ENCODE measurements around the gene SPRY1.

The SPRY1 gene

DNA sequence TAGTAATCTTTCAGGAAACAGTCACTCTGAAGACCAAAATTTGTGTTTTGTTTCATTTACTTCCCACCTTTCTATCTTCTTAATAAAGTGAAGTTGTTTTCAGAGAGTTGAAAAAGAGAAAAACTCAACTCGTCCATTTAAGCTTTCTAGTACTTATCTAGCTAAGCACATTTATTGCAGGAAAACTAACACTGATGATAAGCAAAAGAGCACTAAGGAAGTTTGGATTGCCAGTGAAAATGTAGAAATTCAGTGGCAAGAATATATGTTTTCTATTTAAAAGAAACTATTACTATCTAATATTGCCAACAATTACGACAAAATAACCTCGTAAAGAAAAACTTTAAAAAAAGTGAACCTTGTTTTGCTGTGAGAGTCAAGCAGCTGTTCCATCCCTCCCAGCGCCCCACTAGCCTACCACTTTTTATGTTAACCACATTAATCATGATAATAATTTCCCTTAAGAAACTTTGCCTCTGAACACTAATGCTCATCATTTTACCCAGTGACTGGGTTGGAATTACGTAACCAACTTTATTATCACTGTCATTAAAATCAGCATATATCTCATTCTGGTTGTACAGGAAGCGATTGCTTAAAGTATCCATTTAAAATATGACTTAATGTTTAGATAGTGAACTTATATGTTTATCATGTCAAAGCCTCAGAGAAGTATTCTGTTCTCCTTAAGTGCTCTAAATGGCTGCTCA is 24.8 kb downstream of the SPRY1 start:
- no peak overlapping the region for H3K27ac ChIP-seq (ENCODE audit: insufficient read depth, low read depth, low read length, poor library complexity, severe bottlenecking)
- no peaks in the 10 kb centered on the region for H3K27me3 ChIP-seq (ENCODE audit: control insufficient read depth, insufficient read depth, low read length, poor library complexity, severe bottlenecking)
- H3K4me3 ChIP-seq (ENCODE audit: insufficient read depth, low read depth, low read length) = no peak overlapping the region
- no peaks in the 10 kb centered on the region for H3K9me3 ChIP-seq (ENCODE audit: control insufficient read depth, low read length)
- H3K4me1 ChIP-seq (ENCODE audit: control insufficient read depth, insufficient read depth, low read length) = peaks cover 17% of the 10 kb centered on the region
- no peaks in the 10 kb centered on the region for H3K36me3 ChIP-seq (ENCODE audit: control insufficient read depth, insufficient read depth, low read length)
- WGBS, 2 experiments = 88 to 95% methylated on average over 4 to 5 of the region's 6 CpGs

GRCh38 chr4:123421937-123422781 is 25.6 kb downstream of the SPRY1 start:
- Histone ChIP-seq H3K27me3 (ENCODE audit: control insufficient read depth, insufficient read depth, low read length, poor library complexity, severe bottlenecking) (no peaks in the 10 kb centered on the region), H3K9me3 (ENCODE audit: control insufficient read depth, low read length) (no peaks in the 10 kb centered on the region), H3K4me1 (ENCODE audit: control insufficient read depth, insufficient read depth, low read length) (peaks cover 17% of the 10 kb centered on the region), H3K27ac (ENCODE audit: insufficient read depth, low read depth, low read length, poor library complexity, severe bottlenecking) (no peak overlapping the region), H3K4me3 (ENCODE audit: insufficient read depth, low read depth, low read length) (no peak overlapping the region), H3K36me3 (ENCODE audit: control insufficient read depth, insufficient read depth, low read length) (no peaks in the 10 kb centered on the region)
- WGBS, 2 experiments = 92 to 96% methylated on average over 6 to 7 of the region's 9 CpGs

DNA sequence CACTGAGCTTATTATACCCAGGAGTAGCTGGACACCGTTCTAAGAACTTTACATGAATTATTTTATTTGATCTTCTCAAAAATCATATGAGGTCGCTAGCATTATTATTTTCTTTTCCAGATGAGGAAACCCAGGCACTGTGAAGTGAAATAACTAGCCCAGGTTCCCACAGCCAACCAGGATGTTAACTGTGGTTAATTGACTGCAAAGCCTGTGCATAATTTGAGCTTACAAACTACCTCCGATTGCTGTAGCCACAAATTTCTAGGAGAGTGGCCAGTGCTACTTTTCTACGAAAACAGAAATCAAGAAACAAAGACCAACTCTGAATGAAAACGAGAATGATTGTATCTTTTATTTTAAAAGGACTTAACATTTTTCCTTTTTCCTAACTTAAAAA is 27.2 kb downstream of the SPRY1 start:
- no peaks in the 10 kb centered on the region for H3K36me3 ChIP-seq (ENCODE audit: control insufficient read depth, insufficient read depth, low read length)
- H3K4me3 ChIP-seq (ENCODE audit: insufficient read depth, low read depth, low read length) = no peak overlapping the region
- 93 to 95% methylated on average over 3 to 5 of the region's 5 CpGs for WGBS, 2 experiments
- no peak overlapping the region for H3K27ac ChIP-seq (ENCODE audit: insufficient read depth, low read depth, low read length, poor library complexity, severe bottlenecking)
- H3K4me1 ChIP-seq (ENCODE audit: control insufficient read depth, insufficient read depth, low read length) = peaks cover 3% of the 10 kb centered on the region
- no peaks in the 10 kb centered on the region for H3K9me3 ChIP-seq (ENCODE audit: control insufficient read depth, low read length)
- no peaks in the 10 kb centered on the region for H3K27me3 ChIP-seq (ENCODE audit: control insufficient read depth, insufficient read depth, low read length, poor library complexity, severe bottlenecking)

GRCh38 chr4:123427951-123428350 is 31.4 kb downstream of the SPRY1 start:
- H3K4me1 ChIP-seq (ENCODE audit: control insufficient read depth, insufficient read depth, low read length) = no peaks in the 10 kb centered on the region
- WGBS, 2 experiments = 96 to 100% methylated on average over 1 to 3 of the region's 3 CpGs
- H3K9me3 ChIP-seq (ENCODE audit: control insufficient read depth, low read length) = no peaks in the 10 kb centered on the region
- no peak overlapping the region for H3K27ac ChIP-seq (ENCODE audit: insufficient read depth, low read depth, low read length, poor library complexity, severe bottlenecking)
- H3K36me3 ChIP-seq (ENCODE audit: control insufficient read depth, insufficient read depth, low read length) = no peaks in the 10 kb centered on the region
- no peak overlapping the region for H3K4me3 ChIP-seq (ENCODE audit: insufficient read depth, low read depth, low read length)
- H3K27me3 ChIP-seq (ENCODE audit: control insufficient read depth, insufficient read depth, low read length, poor library complexity, severe bottlenecking) = no peaks in the 10 kb centered on the region

- no peaks in the 10 kb centered on the region for H3K27me3 ChIP-seq (ENCODE audit: control insufficient read depth, insufficient read depth, low read length, poor library complexity, severe bottlenecking)
- no peak overlapping the region for H3K4me3 ChIP-seq (ENCODE audit: insufficient read depth, low read depth, low read length)
- no peak overlapping the region for H3K27ac ChIP-seq (ENCODE audit: insufficient read depth, low read depth, low read length, poor library complexity, severe bottlenecking)
- 90 to 96% methylated on average over 3 of the region's 3 CpGs for WGBS, 2 experiments
- H3K4me1 ChIP-seq (ENCODE audit: control insufficient read depth, insufficient read depth, low read length) = no peaks in the 10 kb centered on the region
- H3K9me3 ChIP-seq (ENCODE audit: control insufficient read depth, low read length) = no peaks in the 10 kb centered on the region
- H3K36me3 ChIP-seq (ENCODE audit: control insufficient read depth, insufficient read depth, low read length) = no peaks in the 10 kb centered on the region
These were observed 33.4 kb downstream of the SPRY1 start for GRCh38 chr4:123430031-123430430.

- Histone ChIP-seq H3K4me1 (ENCODE audit: control insufficient read depth, insufficient read depth, low read length) (no peaks in the 10 kb centered on the region), H3K27me3 (ENCODE audit: control insufficient read depth, insufficient read depth, low read length, poor library complexity, severe bottlenecking) (no peaks in the 10 kb centered on the region), H3K4me3 (ENCODE audit: insufficient read depth, low read depth, low read length) (no peak overlapping the region), H3K9me3 (ENCODE audit: control insufficient read depth, low read length) (no peaks in the 10 kb centered on the region), H3K36me3 (ENCODE audit: control insufficient read depth, insufficient read depth, low read length) (no peaks in the 10 kb centered on the region), H3K27ac (ENCODE audit: insufficient read depth, low read depth, low read length, poor library complexity, severe bottlenecking) (no peak overlapping the region)
- 100% methylated on average over 1 to 2 of the region's 2 CpGs for WGBS, 2 experiments
These were observed 33.9 kb downstream of the SPRY1 start for GRCh38 chr4:123430501-123430900.

DNA sequence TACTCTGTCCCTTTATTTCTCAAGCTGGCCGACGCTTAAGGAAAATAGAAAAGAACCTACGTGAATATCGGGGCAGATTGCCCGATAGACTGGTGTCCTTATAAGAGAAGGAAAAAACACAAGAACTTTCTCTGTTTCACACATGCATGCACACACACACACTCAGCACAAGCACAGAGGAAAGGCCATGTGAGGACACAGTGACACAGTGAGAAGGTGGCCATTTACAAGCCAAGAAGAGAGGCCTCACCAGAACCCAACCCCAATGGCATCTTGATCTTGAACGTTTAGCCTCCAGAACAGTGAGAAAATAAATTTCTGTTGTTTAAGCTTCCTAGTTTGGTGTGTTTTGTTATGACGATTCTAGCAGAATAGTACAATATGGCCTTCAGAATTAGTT is 37.0 kb downstream of the SPRY1 start:
- H3K4me3 ChIP-seq (ENCODE audit: insufficient read depth, low read depth, low read length) = no peak overlapping the region
- H3K36me3 ChIP-seq (ENCODE audit: control insufficient read depth, insufficient read depth, low read length) = no peaks in the 10 kb centered on the region
- no peak overlapping the region for H3K27ac ChIP-seq (ENCODE audit: insufficient read depth, low read depth, low read length, poor library complexity, severe bottlenecking)
- no peaks in the 10 kb centered on the region for H3K9me3 ChIP-seq (ENCODE audit: control insufficient read depth, low read length)
- 96 to 97% methylated on average over 6 to 7 of the region's 7 CpGs for WGBS, 2 experiments
- no peaks in the 10 kb centered on the region for H3K27me3 ChIP-seq (ENCODE audit: control insufficient read depth, insufficient read depth, low read length, poor library complexity, severe bottlenecking)
- no peaks in the 10 kb centered on the region for H3K4me1 ChIP-seq (ENCODE audit: control insufficient read depth, insufficient read depth, low read length)

DNA sequence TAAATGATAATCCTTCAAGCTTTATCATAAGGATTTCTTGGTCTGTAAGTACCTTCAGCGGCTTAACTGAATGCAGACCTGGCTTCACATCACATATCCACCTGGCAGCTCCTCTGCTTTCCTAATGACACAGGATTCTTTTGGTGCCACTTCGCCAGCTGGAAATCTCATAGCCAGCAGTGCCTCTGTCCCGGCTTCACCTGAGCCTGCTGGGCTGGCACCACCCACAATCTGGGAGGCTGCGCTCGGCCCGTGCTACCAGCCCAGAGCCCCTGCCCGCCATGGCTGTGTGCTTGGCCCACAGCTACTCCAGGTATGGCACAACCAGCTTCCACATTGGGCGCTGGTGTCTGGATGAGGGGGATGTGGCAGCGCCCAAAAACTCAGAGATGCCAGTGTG is 37.4 kb downstream of the SPRY1 start:
- H3K27me3 ChIP-seq (ENCODE audit: control insufficient read depth, insufficient read depth, low read length, poor library complexity, severe bottlenecking) = no peaks in the 10 kb centered on the region
- no peak overlapping the region for H3K4me3 ChIP-seq (ENCODE audit: insufficient read depth, low read depth, low read length)

GRCh38 chr4:123435246-123436113 is 38.9 kb downstream of the SPRY1 start:
- Histone ChIP-seq H3K4me1 (ENCODE audit: control insufficient read depth, insufficient read depth, low read length) (no peaks in the 10 kb centered on the region), H3K27me3 (ENCODE audit: control insufficient read depth, insufficient read depth, low read length, poor library complexity, severe bottlenecking) (no peaks in the 10 kb centered on the region), H3K9me3 (ENCODE audit: control insufficient read depth, low read length) (no peaks in the 10 kb centered on the region), H3K36me3 (ENCODE audit: control insufficient read depth, insufficient read depth, low read length) (no peaks in the 10 kb centered on the region), H3K4me3 (ENCODE audit: insufficient read depth, low read depth, low read length) (no peak overlapping the region), H3K27ac (ENCODE audit: insufficient read depth, low read depth, low read length, poor library complexity, severe bottlenecking) (no peak overlapping the region)
- 95 to 96% methylated on average over 43 of the region's 43 CpGs for WGBS, 2 experiments

More for the DNA sequence above, 37.4 kb downstream of the SPRY1 start:
- H3K36me3 ChIP-seq (ENCODE audit: control insufficient read depth, insufficient read depth, low read length) = no peaks in the 10 kb centered on the region
- H3K27ac ChIP-seq (ENCODE audit: insufficient read depth, low read depth, low read length, poor library complexity, severe bottlenecking) = no peak overlapping the region
- WGBS, 2 experiments = 88 to 91% methylated on average over 9 of the region's 9 CpGs
- H3K4me1 ChIP-seq (ENCODE audit: control insufficient read depth, insufficient read depth, low read length) = no peaks in the 10 kb centered on the region
- no peaks in the 10 kb centered on the region for H3K9me3 ChIP-seq (ENCODE audit: control insufficient read depth, low read length)

DNA sequence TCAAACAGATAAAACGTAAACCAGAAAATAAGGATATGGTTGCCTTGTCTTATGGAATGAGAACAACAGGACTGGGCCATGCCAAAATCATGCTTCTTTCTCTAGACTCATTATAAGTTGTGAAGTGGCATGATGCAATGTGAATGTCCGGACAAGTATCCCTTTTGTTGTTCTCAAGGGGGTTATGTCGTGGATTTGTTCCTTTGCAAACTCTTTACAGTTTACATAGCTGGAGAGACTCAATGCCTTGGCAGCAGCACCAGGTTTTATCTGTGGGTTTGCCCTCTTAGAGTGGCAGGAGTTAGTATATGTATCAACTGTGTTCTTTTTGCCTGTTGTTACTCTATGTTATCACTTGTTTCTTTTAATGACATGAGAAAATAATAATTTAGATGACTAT is 41.4 kb downstream of the SPRY1 start:
- no peaks in the 10 kb centered on the region for H3K9me3 ChIP-seq (ENCODE audit: control insufficient read depth, low read length)
- H3K4me1 ChIP-seq (ENCODE audit: control insufficient read depth, insufficient read depth, low read length) = peaks cover 2% of the 10 kb centered on the region
- WGBS, 2 experiments = 63% methylated on average over 3 of the region's 3 CpGs
- H3K27ac ChIP-seq (ENCODE audit: insufficient read depth, low read depth, low read length, poor library complexity, severe bottlenecking) = no peak overlapping the region
- H3K4me3 ChIP-seq (ENCODE audit: insufficient read depth, low read depth, low read length) = no peak overlapping the region
- H3K36me3 ChIP-seq (ENCODE audit: control insufficient read depth, insufficient read depth, low read length) = no peaks in the 10 kb centered on the region
- H3K27me3 ChIP-seq (ENCODE audit: control insufficient read depth, insufficient read depth, low read length, poor library complexity, severe bottlenecking) = no peaks in the 10 kb centered on the region
